Large intestine (tissue), 3 donors: ENCODE measurements around the gene FAF1. TPM values are rescaled to one million over a fixed set of nuclear protein-coding genes. Genes with fewer than 3 reads are reported as not detected.
"Not testable (repeated sequence)": the region's sequence is repeated elsewhere in the genome, so short reads cannot be mapped to it uniquely, and the experiment has no call there.

ENCODE experiments used
- DNase-seq, 2 donors: peaks; one replicate each; pipeline versions ENCODE4 v3.0.0 to v3.0.0-alpha.2; 2013
- H3K27ac ChIP-seq: one replicate; pipeline ENCODE4 v1.5.1; 2013; ENCODE audit warnings: low read length
- H3K27me3 ChIP-seq: 2 replicates; pipeline ENCODE4 v1.6.1; 2013; ENCODE audit warnings: low read length; ENCODE audit not compliant: control insufficient read depth, insufficient read depth
- H3K36me3 ChIP-seq: 2 replicates; pipeline ENCODE4 v1.6.1; 2013; ENCODE audit warnings: low read length; ENCODE audit not compliant: control insufficient read depth, insufficient read depth
- H3K4me1 ChIP-seq: one replicate; pipeline ENCODE4 v1.6.1; 2013; ENCODE audit warnings: low read length; ENCODE audit not compliant: control insufficient read depth, insufficient read depth
- H3K4me3 ChIP-seq: one replicate; pipeline ENCODE4 v1.5.1; 2013; ENCODE audit warnings: low read length
- H3K9me3 ChIP-seq: one replicate; pipeline ENCODE4 v1.6.1; 2013; ENCODE audit warnings: mild to moderate bottlenecking, low read depth, low read length, moderate library complexity; ENCODE audit not compliant: control insufficient read depth
- WGBS: methylation state at CpG from one replicate; pipeline ENCODE4 v1.1.5; 2013; ENCODE audit warnings: low lambda C conversion rate; ENCODE audit not compliant: insufficient coverage; 5-methylcytosine and 5-hydroxymethylcytosine counted together
- polyA plus RNA-seq: library from polyadenylated mRNA; unstranded; fragments of 120-200 nt; gene quantifications from one replicate; pipeline ENCODE4 v1.2.1, GENCODE V29; 2013

Gene FAF1
- polyA plus RNA-seq, 1 donor, result 47.1 TPM

GRCh38 chr1:50747394-50747793 lies 212.7 kb downstream of the FAF1 start:
- H3K36me3 ChIP-seq, result no peaks in the 10 kb centered on the region
- WGBS, result 40% methylated on average over 1 of the region's 1 CpG
- DNase-seq, result peak in 1 of 2 donors; percentile 50

GRCh38 chr1:50742523-50742922 lies 217.5 kb downstream of the FAF1 start:
- H3K36me3 ChIP-seq, result peaks cover 2% of the 10 kb centered on the region
- H3K4me1 ChIP-seq, result no peaks in the 10 kb centered on the region
- no peaks in the 10 kb centered on the region for H3K9me3 ChIP-seq
- DNase-seq, result no peak
- WGBS, result 100% methylated on average over 1 of the region's 3 CpGs
- H3K4me3 ChIP-seq, result no peak overlapping the region
- H3K27ac ChIP-seq, result no peak overlapping the region
- H3K27me3 ChIP-seq, result no peaks in the 10 kb centered on the region

More at GRCh38 chr1:50747394-50747793, 212.7 kb downstream of the FAF1 start:
- Histone ChIP-seq H3K9me3 (no peaks in the 10 kb centered on the region), H3K4me3 (no peak overlapping the region), H3K27ac (no peak overlapping the region), H3K4me1 (no peaks in the 10 kb centered on the region), H3K27me3 (no peaks in the 10 kb centered on the region)

GRCh38 chr1:50739125-50739524 lies 220.9 kb downstream of the FAF1 start:
- no peak for DNase-seq
- no CpG with 5 or more reads among the region's 3 CpGs for WGBS
- peaks cover 2% of the 10 kb centered on the region for H3K36me3 ChIP-seq

GRCh38 chr1:50735443-50735842 lies 224.6 kb downstream of the FAF1 start:
- no CpG with 5 or more reads among the region's 2 CpGs for WGBS
- DNase-seq, result no peak
- Histone ChIP-seq H3K4me1 (no peaks in the 10 kb centered on the region), H3K4me3 (no peak overlapping the region), H3K27ac (no peak overlapping the region), H3K9me3 (no peaks in the 10 kb centered on the region), H3K36me3 (no peaks in the 10 kb centered on the region), H3K27me3 (no peaks in the 10 kb centered on the region)

More at GRCh38 chr1:50739125-50739524, 220.9 kb downstream of the FAF1 start:
- Histone ChIP-seq H3K4me1 (no peaks in the 10 kb centered on the region), H3K27ac (no peak overlapping the region), H3K9me3 (no peaks in the 10 kb centered on the region), H3K27me3 (no peaks in the 10 kb centered on the region), H3K4me3 (no peak overlapping the region)

- not testable (repeated sequence) for H3K36me3 ChIP-seq, H3K4me3 ChIP-seq, H3K27ac ChIP-seq, DNase-seq, H3K4me1 ChIP-seq, H3K9me3 ChIP-seq, H3K27me3 ChIP-seq
- no CpG with 5 or more reads among the region's 4 CpGs for WGBS
These were observed 232.5 kb downstream of the FAF1 start for GRCh38 chr1:50727578-50727977.

- peak in 1 of 2 donors; percentile 13 for DNase-seq
- Histone ChIP-seq H3K4me3 (no peak overlapping the region), H3K27ac (no peak overlapping the region), H3K4me1 (no peaks in the 10 kb centered on the region), H3K9me3 (no peaks in the 10 kb centered on the region), H3K27me3 (no peaks in the 10 kb centered on the region), H3K36me3 (no peaks in the 10 kb centered on the region)
- 100% methylated on average over 2 of the region's 4 CpGs for WGBS
These were observed 235.3 kb downstream of the FAF1 start for GRCh38 chr1:50724626-50725286.

GRCh38 chr1:50720457-50721053 lies 239.5 kb downstream of the FAF1 start:
- WGBS, result no CpG with 5 or more reads among the region's 4 CpGs
- H3K4me3 ChIP-seq, result no peak overlapping the region
- H3K27ac ChIP-seq, result no peak overlapping the region
- H3K4me1 ChIP-seq, result no peaks in the 10 kb centered on the region
- H3K9me3 ChIP-seq, result no peaks in the 10 kb centered on the region
- DNase-seq, result no peak
- no peaks in the 10 kb centered on the region for H3K27me3 ChIP-seq
- H3K36me3 ChIP-seq, result peaks cover 8% of the 10 kb centered on the region

GRCh38 chr1:50719126-50719525 lies 240.9 kb downstream of the FAF1 start:
- 100% methylated on average over 1 of the region's 1 CpG for WGBS
- no peaks in the 10 kb centered on the region for H3K9me3 ChIP-seq
- no peak overlapping the region for H3K27ac ChIP-seq
- no peaks in the 10 kb centered on the region for H3K4me1 ChIP-seq
- DNase-seq, result no peak
- H3K4me3 ChIP-seq, result no peak overlapping the region
- H3K27me3 ChIP-seq, result no peaks in the 10 kb centered on the region
- peaks cover 8% of the 10 kb centered on the region for H3K36me3 ChIP-seq

GRCh38 chr1:50717327-50717726 lies 242.7 kb downstream of the FAF1 start:
- Histone ChIP-seq H3K4me1 (no peaks in the 10 kb centered on the region), H3K9me3 (no peaks in the 10 kb centered on the region), H3K27ac (no peak overlapping the region), H3K36me3 (peaks cover 8% of the 10 kb centered on the region), H3K27me3 (no peaks in the 10 kb centered on the region), H3K4me3 (no peak overlapping the region)
- WGBS, result no CpG with 5 or more reads among the region's 1 CpG
- no peak for DNase-seq

- not testable (repeated sequence) for H3K27me3 ChIP-seq, H3K27ac ChIP-seq, DNase-seq, H3K4me1 ChIP-seq, H3K36me3 ChIP-seq, H3K4me3 ChIP-seq, H3K9me3 ChIP-seq
- 100% methylated on average over 1 of the region's 7 CpGs for WGBS
These were observed 243.6 kb downstream of the FAF1 start for GRCh38 chr1:50716455-50716854.

GRCh38 chr1:50710099-50710498 lies 250.0 kb downstream of the FAF1 start:
- H3K4me1 ChIP-seq, result no peaks in the 10 kb centered on the region
- no peak overlapping the region for H3K27ac ChIP-seq
- WGBS, result 67% methylated on average over 3 of the region's 3 CpGs
- H3K27me3 ChIP-seq, result no peaks in the 10 kb centered on the region
- no peak overlapping the region for H3K4me3 ChIP-seq
- no peaks in the 10 kb centered on the region for H3K9me3 ChIP-seq
- H3K36me3 ChIP-seq, result no peaks in the 10 kb centered on the region
- DNase-seq, result no peak
